ENCODE data around the gene P2RX5.
"Not testable (repeated sequence)": the region's sequence is repeated elsewhere in the genome, so short reads cannot be mapped to it uniquely, and the experiment has no call there.

The P2RX5 gene, protein sequence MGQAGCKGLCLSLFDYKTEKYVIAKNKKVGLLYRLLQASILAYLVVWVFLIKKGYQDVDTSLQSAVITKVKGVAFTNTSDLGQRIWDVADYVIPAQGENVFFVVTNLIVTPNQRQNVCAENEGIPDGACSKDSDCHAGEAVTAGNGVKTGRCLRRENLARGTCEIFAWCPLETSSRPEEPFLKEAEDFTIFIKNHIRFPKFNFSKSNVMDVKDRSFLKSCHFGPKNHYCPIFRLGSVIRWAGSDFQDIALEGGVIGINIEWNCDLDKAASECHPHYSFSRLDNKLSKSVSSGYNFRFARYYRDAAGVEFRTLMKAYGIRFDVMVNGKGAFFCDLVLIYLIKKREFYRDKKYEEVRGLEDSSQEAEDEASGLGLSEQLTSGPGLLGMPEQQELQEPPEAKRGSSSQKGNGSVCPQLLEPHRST

DNA sequence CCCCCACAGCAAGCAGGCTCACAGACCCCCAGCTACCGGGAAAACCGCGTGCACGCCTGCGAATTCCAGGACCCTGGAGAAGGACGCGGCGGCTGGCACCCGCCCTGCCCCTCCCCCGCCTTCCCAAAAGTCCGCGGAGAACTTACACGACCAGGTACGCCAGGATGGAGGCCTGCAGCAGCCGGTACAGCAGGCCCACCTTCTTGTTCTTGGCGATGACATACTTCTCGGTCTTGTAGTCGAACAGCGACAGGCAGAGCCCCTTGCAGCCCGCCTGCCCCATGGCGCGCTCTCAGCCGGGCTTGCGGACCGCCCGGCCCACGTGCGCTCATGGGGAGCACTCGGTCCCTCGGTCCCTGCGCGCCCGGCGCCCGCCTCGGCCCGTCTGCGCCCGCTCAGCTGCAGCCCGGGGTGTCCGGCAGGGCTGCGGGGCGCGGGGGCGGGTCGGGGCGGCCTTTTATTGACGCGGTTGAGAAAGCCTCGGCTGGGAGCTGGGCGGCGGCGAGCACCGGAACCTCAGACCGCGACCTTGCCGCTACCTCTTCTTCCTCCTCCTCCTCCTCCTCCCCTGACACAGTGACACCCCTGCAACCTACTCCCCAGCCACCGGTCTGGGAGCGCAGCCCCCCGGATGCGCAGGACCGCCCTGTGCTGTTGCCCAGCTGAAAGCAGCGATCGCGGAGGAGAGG is at the start of gene P2RX5:
P2RX5 (minus strand) TSS at position 433 of the 689 bp plus-strand sequence; CDS start at position 283, 150 bp downstream.
- DNase-seq (ENCODE audit: low read depth in 1 of 2, low spot score in 1 of 2) = peak in 1 of 2 donors; percentile 23

DNA sequence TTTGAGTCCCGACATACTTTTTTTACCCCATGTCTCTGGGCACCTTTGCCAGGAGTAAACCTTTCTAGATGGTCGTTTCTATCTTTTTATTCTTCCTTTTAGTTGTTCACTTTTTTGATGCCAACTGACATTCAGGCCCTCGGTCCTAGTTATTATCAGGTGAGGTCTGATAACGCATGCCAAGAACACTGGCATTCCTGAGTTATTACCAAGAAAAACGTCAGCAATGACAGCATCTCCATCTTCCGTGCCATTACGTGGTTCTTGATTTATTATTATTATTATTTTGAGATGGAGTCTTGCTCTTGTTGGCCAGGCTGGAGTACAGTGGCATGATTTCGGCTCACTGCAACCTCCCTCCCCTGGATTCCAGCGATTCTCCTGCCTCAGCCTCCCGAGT is 49.1 kb upstream of the P2RX5 start:
- DNase-seq (ENCODE audit: low read depth in 1 of 2, low spot score in 1 of 2) = no peak

DNA sequence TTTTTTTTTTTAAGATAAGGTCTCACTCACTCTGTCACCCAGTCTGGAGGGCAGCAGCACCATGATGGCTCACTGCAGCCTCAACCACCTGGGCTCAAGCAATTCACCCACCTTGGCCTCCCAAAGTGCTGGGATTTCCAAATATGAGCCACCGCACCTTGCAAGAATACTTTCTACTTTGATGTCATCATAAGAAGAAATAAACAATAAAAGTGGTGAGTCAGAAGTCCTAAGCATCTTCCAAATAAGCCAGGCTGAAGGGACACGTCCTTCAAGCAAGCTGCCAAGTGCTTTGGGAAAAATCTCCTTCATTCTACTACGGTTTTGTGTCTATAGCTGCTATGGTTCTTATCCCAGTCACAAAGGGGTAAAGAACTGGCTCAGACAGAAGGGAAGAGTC is 48.1 kb upstream of the P2RX5 start:
- no peak for DNase-seq (ENCODE audit: low read depth in 1 of 2, low spot score in 1 of 2)

DNA sequence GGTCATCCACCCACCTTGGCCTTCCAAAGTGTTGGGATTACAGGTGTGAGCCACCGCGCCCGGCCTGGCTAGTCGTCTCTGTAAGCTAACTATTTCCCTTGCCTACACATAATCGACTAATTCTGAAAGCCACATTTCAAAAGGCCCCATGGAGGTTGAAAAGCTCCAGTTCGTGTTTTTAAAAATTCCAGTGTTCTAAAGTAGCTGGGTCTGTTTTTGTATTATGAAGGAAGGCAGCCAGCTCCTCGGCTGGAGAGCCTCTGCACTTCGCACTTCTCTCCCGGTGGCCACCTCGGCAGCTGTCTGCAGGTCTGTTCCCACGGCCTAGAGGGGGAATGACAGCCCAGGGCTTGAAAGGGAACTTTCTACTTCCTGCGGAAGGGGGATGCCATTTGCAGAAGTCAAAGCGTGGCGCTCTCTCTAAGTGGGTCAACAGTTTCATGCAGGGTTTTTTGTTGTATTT is 44.7 kb upstream of the P2RX5 start:
- DNase-seq (ENCODE audit: low read depth in 1 of 2, low spot score in 1 of 2) = no peak

DNA sequence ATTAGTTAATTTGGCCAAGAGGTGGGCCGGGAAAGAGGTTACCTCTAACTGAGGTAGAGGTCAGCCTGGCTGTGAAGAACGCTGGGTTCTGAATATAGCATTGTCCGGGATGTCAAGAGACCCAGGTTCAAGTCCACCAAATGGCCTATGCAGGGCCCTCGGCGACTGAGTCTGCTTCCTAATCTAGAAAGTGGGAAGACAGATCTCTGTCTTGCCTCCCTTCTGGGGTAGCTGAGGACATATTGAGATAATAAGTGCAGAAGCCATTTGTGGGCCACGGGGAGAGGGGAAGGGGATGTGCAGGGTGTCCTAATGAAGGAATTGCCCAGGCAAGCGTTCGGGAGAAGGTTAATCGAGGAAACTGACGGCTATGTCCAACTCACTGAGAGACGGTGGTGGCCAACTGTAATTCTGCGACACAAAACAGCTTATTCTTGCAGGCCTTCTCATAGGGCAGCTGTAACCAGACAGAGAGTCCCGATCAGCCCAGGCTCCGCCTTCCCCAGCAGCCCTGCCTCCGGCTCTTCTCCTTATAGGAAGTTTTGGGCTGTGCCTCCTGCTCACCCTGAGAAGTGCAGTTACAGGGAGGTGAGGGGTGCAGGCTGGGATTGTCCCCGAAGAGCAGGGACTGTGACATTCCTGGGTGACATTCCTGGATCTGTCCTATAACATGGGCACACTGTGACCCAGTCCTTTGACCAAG is 43.6 kb upstream of the P2RX5 start:
- DNase-seq (ENCODE audit: low read depth in 1 of 2, low spot score in 1 of 2) = no peak

DNA sequence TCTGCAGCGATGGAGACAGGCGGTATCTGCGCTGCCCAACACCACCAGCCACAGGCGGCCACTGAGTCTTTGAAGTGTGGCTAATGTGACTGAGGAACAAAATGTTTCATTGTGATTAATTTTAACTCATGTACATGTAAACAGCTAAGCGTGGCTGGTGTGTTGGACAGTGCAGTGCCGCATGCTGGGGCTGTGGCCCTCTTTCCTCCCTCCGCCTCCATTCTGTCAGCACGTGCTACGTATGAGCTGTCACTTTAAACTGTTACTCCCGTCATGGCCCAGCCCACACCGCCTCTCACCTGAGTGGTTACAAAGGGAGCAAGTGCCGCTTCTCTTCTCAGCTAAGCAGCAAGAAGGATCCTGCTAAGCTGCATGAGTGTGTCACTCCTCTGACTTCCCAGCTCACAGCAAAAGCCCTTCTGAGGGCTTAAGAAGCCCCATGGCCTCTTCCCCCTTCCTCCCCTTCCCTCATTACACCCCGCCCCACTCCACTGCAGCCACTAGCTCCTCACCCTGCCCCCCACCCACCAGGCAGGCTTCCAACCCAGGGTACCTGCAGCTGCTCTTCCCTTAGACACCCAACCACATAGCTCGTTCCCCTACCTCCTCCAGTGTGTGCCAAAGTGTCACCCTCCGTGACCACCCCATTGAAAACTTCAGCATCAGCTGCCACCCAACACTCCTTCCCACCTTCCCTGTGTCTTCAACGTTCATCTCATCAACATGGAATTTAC is 42.8 kb upstream of the P2RX5 start:
- DNase-seq (ENCODE audit: low read depth in 1 of 2, low spot score in 1 of 2) = peak; percentile 38 to 52

DNA sequence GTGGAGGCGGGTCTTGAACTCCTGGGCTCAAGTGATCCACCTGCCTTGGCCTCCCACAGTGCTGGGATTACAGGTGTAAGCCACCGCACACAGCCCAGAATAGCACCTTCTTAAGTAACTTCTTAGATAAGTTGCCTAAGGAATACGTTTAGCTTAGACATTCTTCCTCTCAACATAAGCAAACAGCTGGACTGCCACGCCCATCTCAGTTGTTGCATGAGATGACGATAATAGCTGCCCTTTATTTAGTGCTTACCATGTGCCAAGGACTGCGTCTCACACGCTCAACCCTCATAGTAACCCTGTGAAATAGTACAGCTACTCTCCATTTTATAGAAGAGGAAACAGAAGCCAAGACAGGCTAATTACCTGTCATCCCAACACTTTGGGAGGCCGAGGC is 39.6 kb upstream of the P2RX5 start:
- no peak for DNase-seq (ENCODE audit: low read depth in 1 of 2, low spot score in 1 of 2)

DNA sequence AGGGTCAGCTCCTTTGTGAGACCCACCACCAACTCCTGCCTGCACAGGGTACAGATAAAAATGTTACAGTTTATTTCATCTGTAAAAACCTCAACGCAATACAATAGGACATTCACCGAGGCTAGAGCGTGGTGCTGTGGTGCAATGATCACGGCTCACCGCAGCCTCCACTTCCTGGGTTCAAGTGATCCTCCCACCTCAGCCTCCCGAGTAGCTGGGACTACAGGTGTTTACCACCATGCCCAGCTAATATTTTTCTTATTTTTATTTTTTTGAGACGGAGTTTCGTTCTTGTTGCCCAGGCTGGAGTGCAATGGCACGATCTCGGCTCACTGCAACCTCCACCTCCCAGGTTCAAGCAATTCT is 38.9 kb upstream of the P2RX5 start:
- DNase-seq (ENCODE audit: low read depth in 1 of 2, low spot score in 1 of 2) = not testable (repeated sequence)

DNA sequence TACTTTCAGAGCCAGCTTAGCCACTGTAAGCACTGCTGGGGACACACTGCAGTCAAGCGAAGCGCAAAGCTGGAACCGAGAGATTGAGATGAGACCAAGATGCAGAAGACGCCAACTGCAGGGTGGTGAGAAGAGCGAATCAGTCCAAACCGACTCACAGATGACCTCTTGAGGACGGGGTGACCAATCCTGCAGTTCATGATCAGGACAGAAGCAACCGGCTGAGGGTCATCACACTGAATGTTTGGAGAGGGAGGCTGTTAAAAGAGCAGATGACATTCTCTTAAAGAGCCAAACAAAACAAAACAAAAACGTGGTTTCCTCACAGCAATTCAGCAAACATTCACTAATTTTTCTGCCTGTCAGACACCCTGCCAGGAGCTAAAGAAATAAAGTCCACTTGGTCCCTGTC is 36.3 kb upstream of the P2RX5 start:
- DNase-seq (ENCODE audit: low read depth in 1 of 2, low spot score in 1 of 2) = no peak

DNA sequence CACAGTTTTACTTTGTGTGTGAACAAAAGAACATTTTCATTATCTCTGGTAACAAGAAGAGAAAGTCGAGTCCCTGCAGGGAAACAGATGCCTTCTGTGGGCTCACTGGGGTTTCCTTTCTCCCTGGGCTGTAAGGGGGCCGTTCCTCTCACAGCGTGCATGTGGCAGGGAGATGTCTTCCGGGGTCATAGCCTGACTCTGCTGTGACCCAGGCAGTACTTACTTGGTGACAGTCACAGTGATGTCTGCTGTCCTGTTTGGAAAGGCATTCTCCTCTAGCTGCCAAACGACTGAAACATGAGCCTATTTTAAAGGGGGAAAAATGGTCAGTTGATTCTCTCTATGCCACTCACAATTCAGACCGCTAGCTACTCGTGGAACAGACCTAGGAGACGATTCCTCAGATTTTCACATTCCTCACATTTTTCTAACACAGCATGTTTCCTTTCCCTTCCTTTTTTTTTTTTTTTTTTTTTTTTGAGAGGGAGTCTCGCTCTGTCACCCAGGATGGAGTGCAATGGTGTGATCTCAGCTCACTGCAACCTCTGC is 35.0 kb upstream of the P2RX5 start:
- DNase-seq (ENCODE audit: low read depth in 1 of 2, low spot score in 1 of 2) = no peak

DNA sequence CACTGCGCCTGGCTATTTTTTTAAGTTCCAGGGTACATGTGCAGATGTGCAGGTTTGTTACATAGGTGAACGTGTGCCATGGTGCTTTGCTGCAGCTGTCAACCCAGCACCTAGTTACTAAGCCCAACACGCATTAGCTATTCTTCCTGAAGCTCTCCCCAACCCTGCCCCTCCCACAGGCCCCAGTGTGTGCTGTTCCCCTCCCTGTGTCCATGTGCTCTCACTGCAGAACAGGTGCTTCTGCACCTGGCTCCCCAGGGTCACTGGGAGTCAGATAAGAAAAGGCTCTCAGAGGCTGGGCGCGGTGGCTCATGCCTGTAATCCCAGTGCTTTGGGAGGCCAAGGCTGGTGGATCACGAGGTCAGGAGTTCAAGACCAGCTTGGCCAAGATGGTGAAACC is 33.9 kb upstream of the P2RX5 start:
- DNase-seq (ENCODE audit: low read depth in 1 of 2, low spot score in 1 of 2) = no peak

DNA sequence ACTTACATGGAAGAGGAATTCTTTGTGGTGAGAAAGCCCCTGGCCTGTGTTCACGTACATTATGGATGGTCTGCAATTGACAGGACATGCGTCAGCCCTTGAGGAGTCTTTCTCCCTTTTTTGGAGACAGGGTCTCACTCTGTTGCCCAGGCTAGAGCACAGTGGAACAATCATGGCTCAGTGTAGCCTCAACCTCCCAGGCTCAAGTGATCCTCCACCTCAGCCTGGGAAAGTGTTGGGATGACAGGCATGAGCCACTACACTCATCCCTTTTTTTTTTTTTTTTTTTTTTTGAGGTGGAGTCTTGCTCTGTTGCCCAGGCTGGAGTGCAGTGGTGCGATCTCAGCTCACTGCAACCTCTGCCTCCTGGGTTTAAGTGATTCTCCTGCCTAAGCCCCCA is 32.1 kb upstream of the P2RX5 start:
- not testable (repeated sequence) for DNase-seq (ENCODE audit: low read depth in 1 of 2, low spot score in 1 of 2)

DNA sequence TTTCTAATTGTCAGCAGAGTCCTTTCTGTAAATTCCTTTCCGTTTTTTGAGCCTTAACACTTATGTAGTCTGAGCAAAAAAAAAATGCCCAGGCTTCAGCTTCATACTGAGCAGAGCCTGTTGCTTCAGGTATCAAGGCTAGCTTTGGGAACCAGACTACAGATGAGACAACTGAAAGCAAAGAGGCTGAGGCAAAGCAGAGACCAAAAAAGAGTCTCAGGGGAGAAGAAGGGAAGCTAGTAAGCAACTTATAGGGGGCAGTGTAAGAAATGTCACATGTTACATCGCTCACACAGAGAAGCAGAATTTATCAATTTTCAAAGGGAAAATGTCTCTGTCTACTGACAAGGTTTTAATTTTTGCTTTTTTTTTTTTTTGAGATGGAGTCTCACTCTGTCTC is 31.1 kb upstream of the P2RX5 start:
- DNase-seq (ENCODE audit: low read depth in 1 of 2, low spot score in 1 of 2) = no peak

DNA sequence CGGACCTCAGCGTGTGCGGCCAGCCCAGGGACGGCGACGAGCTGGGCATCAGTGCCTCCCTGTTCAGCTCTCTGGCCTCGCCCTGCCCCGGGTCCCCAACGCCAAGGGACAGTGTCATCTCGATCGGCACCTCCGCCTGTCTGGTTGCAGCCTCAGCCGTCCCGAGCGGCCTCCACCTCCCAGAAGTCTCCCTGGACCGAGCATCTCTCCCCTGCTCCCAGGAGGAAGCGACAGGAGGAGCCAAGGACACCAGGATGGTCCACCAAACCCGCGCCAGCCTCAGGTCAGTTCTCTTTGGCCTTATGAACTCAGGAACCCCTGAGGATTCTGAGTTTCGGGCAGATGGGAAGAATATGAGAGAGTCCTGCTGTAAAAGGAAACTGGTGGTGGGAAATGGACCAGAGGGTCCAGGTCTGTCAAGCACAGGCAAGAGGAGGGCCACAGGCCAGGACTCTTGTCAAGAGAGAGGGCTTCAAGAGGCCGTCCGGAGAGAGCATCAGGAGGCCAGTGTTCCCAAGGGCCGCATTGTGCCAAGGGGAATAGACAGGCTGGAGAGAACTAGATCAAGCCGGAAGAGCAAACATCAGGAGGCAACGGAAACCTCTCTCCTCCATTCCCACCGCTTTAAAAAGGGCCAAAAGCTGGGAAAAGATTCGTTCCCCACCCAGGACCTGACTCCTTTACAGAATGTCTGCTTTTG is 28.6 kb upstream of the P2RX5 start:
- no peak for DNase-seq (ENCODE audit: low read depth in 1 of 2, low spot score in 1 of 2)

DNA sequence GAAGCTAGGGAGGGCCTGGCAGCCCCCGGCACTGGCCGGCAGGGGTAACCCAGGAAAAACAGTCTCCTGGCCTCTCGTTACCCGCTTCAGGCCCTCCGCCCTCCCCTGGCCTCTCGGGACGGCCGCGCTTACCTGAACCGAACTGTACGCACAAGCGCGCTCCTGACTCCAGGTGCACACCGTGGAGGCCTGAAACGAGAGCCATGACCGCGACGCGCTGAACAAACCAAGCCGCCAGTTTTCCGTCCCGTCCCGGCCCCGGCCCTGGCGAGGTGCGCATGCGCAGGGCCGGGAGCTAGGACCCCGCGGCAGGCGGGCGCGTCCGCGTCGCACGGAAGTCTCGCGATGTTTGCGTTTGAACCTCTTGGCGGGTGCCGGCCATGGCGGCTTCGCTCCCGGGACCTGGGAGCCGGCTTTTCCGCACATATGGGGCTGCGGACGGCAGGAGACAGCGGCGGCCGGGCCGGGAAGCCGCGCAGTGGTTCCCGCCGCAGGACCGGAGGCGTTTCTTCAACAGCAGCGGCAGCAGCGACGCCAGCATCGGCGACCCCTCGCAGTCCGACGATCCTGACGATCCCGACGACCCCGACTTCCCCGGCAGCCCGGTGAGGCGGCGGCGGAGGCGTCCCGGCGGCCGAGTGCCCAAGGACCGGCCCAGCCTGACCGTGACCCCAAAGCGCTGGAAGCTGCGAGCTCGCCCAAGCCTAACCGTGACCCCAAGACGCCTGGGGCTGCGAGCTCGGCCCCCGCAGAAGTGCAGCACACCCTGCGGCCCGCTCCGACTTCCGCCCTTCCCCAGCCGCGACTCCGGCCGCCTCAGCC is 27.8 kb upstream of the P2RX5 start, which contains the start of gene HASPIN:
HASPIN (plus strand) TSS at position 348 of the 822 bp plus-strand sequence; CDS start at position 381, 33 bp downstream.
- DNase-seq (ENCODE audit: low read depth in 1 of 2, low spot score in 1 of 2) = peak; percentile 86 to 89

DNA sequence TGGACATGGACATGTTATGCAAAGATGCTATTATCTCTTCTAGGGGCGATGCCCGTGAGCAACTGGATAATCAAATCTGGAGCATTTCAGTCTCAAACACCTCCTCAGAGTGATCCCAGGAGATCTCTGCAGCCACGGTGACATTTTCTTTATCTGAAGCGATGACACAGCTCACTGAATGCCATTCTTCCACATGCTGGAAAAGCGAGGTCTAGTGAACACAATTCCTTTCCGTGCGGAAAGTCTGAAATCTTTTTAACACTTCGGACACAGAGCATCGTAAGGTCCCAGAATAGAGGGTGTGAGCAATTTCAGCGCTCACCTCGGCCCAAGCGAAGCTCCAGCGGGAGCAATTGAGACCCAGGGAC is 27.2 kb upstream of the P2RX5 start:
- DNase-seq (ENCODE audit: low read depth in 1 of 2, low spot score in 1 of 2) = no peak

DNA sequence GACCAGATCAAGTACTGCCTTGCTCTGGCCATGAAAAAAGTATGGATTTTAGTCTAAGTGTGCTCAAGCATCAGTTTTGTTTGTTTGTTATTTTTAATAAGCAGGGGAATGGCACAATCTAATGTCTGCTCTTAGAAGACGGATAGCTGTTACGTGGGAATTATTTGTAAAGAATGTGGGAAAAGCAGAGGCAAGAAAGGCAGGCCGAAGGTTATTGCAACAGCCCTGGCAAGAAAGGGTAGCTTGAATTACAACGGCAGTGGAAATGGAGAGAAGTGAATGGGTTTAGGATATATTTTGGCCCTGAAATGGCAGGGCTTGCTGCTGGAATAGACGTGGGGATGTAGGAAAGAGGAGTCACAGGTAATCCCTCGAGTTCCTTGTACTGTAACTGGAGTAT is 26.8 kb upstream of the P2RX5 start:
- no peak for DNase-seq (ENCODE audit: low read depth in 1 of 2, low spot score in 1 of 2)

DNA sequence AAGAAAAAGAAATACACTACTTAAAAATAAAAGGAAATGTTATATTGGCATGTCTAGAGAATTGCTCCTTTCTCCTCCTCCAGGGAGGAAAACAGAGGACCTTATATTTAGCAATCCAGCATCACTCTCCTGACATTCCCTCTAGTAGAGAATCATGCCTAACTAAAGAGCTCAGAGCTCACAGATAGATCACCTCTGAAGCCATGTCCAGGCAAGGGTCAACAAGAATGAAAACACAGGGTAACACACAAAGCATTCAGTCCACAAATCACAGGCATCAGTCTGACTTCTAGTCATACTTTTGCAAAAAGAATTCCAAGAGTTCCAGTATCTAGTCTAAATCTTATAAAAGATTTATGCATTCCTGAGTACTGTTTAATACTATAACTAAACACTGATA is 23.3 kb upstream of the P2RX5 start:
- no peak for DNase-seq (ENCODE audit: low read depth in 1 of 2, low spot score in 1 of 2)

DNA sequence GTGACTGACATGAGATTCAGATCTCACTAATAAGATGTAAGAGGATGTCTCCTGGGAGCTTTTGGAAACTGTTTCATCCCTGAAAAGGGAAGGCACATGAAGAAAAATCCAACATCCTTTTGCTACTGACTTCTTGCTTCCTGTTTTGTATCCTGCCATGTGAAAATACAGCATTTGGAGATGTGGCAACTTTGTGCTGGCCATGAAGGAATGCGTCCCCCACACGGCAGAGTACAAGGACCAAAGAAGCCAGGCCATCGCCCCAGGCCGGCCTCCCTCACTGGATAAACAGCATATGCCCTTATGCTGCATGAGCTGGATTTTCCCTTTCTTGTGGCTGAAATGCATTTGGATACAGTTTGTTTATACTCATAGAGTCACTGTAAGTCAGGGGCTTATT is 22.2 kb upstream of the P2RX5 start:
- no peak for DNase-seq (ENCODE audit: low read depth in 1 of 2, low spot score in 1 of 2)
